Smooth muscle cell (in vitro differentiated cells): ENCODE results near the gene CES2. TPM values are rescaled to one million over a fixed set of nuclear protein-coding genes. Genes with fewer than 3 reads are reported as not detected.

Experiments
- DNase-seq: peaks from one replicate; lab custom pipeline; 2025; ENCODE audit not compliant: unreplicated experiment; lab: John Stamatoyannopoulos, UW
- H2AFZ ChIP-seq: fragments of 200-600 bp; sonication (generic); 2 replicates; pipeline ENCODE4 v1.6.0; 2016; ENCODE audit warnings: antibody characterized with exemption, low read depth, mild to moderate bottlenecking
- H3F3A ChIP-seq: fragments of 200-600 bp; sonication (generic); 2 replicates; pipeline ENCODE4 v1.6.0; 2017; ENCODE audit warnings: antibody characterized with exemption, low read depth
- H3K27ac ChIP-seq: fragments of 200-600 bp; sonication (generic); 2 replicates; pipeline ENCODE4 v1.5.1; 2016; ENCODE audit warnings: low read depth, mild to moderate bottlenecking
- H3K27me3 ChIP-seq: fragments of 200-600 bp; sonication (generic); 2 replicates; pipeline ENCODE4 v1.6.1; 2016; ENCODE audit warnings: low read depth, mild to moderate bottlenecking
- H3K36me3 ChIP-seq: fragments of 200-600 bp; sonication (generic); 2 replicates; pipeline ENCODE4 v1.5.1; 2016; ENCODE audit warnings: low read depth
- H3K4me1 ChIP-seq: fragments of 200-600 bp; sonication (generic); 2 replicates; pipeline ENCODE4 v1.5.1; 2016; ENCODE audit warnings: low read depth
- H3K4me2 ChIP-seq: fragments of 200-600 bp; sonication (generic); 2 replicates; pipeline ENCODE4 v1.6.0; 2016; ENCODE audit warnings: mild to moderate bottlenecking
- H3K4me3 ChIP-seq: fragments of 200-600 bp; sonication (generic); 2 replicates; pipeline ENCODE4 v1.5.1; 2016; ENCODE audit warnings: mild to moderate bottlenecking
- H3K79me2 ChIP-seq: fragments of 200-600 bp; sonication (generic); 2 replicates; pipeline ENCODE4 v1.6.0; 2016; ENCODE audit warnings: low read depth, mild to moderate bottlenecking
- H3K9ac ChIP-seq: fragments of 200-600 bp; sonication (generic); 2 replicates; pipeline ENCODE4 v1.6.0; 2016; ENCODE audit warnings: low read depth
- H3K9me3 ChIP-seq: fragments of 200-600 bp; sonication (generic); replicated peaks from 2 replicates; pipeline ENCODE4 v1.5.1; 2016; ENCODE audit warnings: low read depth
- H4K20me1 ChIP-seq: fragments of 200-600 bp; sonication (generic); 2 replicates; pipeline ENCODE4 v1.6.0; 2016; ENCODE audit warnings: low read depth
- WGBS: methylation state at CpG from one replicate; pipeline ENCODE4 v1.1.7; 2016; ENCODE audit warnings: low lambda C conversion rate; 5-methylcytosine and 5-hydroxymethylcytosine counted together
- polyA plus RNA-seq: library from polyadenylated mRNA; unstranded; fragments of >200 nt; fragmentation: Nextera tagmentation; extraction: Ambion mirVana; gene quantifications from 2 replicates; pipeline ENCODE4 v1.2.1, GENCODE V29; 2016
- total RNA-seq: library from RNA; depleted of rRNA; stranded (reverse); fragments of >200 nt; gene quantifications from 2 replicates; pipeline ENCODE4 v1.2.3, GENCODE V29; 2014
- TF ChIP-seq, protein P1 (sequence below): fragments of 200-600 bp; sonication (generic); IDR thresholded peaks from 2 replicates; pipeline ENCODE4 v1.5.1; 2017; ENCODE audit warnings: borderline replicate concordance, mild to moderate bottlenecking, antibody characterized with exemption; ENCODE audit not compliant: insufficient read depth, poor library complexity, severe bottlenecking

Gene CES2
- total and polyA plus RNA-seq, 2 experiments from 2014 or later: 12.1 to 26.9 TPM

DNA sequence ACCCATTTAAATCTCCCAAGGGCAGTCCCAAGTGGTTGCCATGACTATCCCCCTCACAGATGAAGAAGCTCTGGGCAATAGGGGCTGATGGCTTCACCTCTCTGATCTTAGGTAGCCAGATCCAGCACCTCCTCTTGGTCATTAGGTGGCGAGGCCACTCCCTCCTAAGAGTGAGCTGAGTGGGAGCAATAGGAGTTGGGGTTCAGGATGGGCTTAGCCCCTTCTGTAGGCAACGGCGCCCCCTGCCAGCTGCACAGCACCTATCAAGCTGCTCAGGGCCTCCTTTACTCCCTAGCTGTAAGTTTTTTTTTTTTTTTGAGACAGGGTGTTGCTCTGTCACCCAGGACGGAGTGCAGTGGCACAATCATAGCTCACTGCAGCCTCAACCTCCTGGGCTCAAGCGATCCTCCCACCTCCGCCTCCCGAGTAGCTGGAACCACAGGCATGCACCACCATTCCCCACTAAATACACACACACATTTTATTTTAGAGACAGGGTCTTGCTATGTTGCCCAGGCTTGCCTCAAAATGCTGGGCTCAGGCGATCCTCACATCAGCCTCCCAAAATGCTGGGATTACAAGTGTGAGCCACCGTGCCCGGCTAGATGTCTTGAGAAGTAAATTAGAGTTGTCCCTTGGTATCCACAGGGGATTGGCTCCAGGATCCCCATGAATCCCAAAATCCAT, 6.5 kb upstream of the CES2 start:
- H3K4me2 ChIP-seq: no peak overlapping the region
- TF ChIP-seq, protein P1, sequence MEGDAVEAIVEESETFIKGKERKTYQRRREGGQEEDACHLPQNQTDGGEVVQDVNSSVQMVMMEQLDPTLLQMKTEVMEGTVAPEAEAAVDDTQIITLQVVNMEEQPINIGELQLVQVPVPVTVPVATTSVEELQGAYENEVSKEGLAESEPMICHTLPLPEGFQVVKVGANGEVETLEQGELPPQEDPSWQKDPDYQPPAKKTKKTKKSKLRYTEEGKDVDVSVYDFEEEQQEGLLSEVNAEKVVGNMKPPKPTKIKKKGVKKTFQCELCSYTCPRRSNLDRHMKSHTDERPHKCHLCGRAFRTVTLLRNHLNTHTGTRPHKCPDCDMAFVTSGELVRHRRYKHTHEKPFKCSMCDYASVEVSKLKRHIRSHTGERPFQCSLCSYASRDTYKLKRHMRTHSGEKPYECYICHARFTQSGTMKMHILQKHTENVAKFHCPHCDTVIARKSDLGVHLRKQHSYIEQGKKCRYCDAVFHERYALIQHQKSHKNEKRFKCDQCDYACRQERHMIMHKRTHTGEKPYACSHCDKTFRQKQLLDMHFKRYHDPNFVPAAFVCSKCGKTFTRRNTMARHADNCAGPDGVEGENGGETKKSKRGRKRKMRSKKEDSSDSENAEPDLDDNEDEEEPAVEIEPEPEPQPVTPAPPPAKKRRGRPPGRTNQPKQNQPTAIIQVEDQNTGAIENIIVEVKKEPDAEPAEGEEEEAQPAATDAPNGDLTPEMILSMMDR: peak; percentile 39
- no peaks in the 10 kb centered on the region for H3K9me3 ChIP-seq
- H3K27ac ChIP-seq: peak overlapping the region; percentile 86
- 77% methylated on average over 10 of the region's 10 CpGs for WGBS
- H3K4me3 ChIP-seq: no peak overlapping the region
- peak overlapping the region; percentile 69 for H3K9ac ChIP-seq
- H3K36me3 ChIP-seq: no peaks in the 10 kb centered on the region
- no peak overlapping the region for H2AFZ ChIP-seq
- H3F3A ChIP-seq: peaks cover 4% of the 10 kb centered on the region
- peaks cover 11% of the 10 kb centered on the region for H3K4me1 ChIP-seq
- DNase-seq: no peak
- peaks cover 16% of the 10 kb centered on the region for H3K27me3 ChIP-seq
- peaks cover 4% of the 10 kb centered on the region for H4K20me1 ChIP-seq
- H3K79me2 ChIP-seq: peaks cover 6% of the 10 kb centered on the region

DNA sequence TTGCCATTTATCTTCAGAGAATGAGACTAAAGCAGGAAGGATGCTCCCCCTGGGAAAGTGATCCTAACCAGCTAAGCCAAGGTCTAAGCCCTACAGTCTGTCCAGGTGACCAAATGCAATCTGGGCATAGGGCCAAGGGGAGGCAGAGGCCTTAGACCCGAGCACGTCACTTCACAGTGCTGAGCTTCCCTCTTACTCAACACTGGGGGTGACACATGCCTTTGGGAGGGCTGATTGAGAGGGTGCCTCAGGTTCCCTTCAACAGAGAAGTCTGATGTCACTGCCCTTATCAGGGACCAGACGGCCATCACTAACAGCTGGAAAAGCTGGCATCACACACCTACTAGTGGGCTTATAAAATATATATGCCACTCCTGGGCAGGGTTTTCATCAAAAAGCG, 5.1 kb upstream of the CES2 start:
- H3K9me3 ChIP-seq: no peaks in the 10 kb centered on the region
- H4K20me1 ChIP-seq: peaks cover 4% of the 10 kb centered on the region
- DNase-seq: no peak
- H3K27ac ChIP-seq: no peak overlapping the region
- peaks cover 9% of the 10 kb centered on the region for H3K79me2 ChIP-seq
- 54% methylated on average over 4 of the region's 4 CpGs for WGBS
- peaks cover 4% of the 10 kb centered on the region for H3F3A ChIP-seq
- no peak overlapping the region for H3K9ac ChIP-seq
- TF ChIP-seq, protein P1: no peak
- H3K4me1 ChIP-seq: peaks cover 11% of the 10 kb centered on the region
- H2AFZ ChIP-seq: no peak overlapping the region
- H3K36me3 ChIP-seq: no peaks in the 10 kb centered on the region
- H3K4me3 ChIP-seq: no peak overlapping the region
- peaks cover 4% of the 10 kb centered on the region for H3K27me3 ChIP-seq
- no peak overlapping the region for H3K4me2 ChIP-seq

DNA sequence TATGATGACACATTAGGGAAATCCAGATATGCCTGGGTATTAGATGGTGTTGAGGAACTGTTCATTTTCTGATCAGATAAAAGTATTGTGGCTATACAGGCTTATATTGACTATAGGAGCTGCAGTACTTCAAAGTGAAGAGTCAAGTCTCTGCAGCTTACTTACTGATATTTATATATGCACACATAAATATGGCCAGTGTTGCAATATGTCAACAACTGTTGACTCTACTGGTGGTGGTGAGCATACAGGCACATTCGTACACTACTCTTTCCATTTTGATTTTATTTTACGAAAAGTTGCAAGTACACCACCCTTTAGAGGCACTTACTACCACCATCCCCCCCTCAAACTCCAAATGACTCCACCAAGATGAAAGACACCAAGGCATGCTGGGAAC, 3.7 kb upstream of the CES2 start:
- Histone ChIP-seq H3K4me3 (no peak overlapping the region), H3K27me3 (no peaks in the 10 kb centered on the region), H3K4me2 (no peak overlapping the region), H3K27ac (no peak overlapping the region), H3K9ac (no peak overlapping the region), H3K36me3 (no peaks in the 10 kb centered on the region), H4K20me1 (peaks cover 4% of the 10 kb centered on the region), H3K79me2 (peaks cover 22% of the 10 kb centered on the region), H2AFZ (no peak overlapping the region), H3F3A (no peaks in the 10 kb centered on the region), H3K4me1 (peaks cover 16% of the 10 kb centered on the region), H3K9me3 (no peaks in the 10 kb centered on the region)
- WGBS: 100% methylated on average over 2 of the region's 2 CpGs
- no peak for DNase-seq
- TF ChIP-seq, protein P1: no peak

DNA sequence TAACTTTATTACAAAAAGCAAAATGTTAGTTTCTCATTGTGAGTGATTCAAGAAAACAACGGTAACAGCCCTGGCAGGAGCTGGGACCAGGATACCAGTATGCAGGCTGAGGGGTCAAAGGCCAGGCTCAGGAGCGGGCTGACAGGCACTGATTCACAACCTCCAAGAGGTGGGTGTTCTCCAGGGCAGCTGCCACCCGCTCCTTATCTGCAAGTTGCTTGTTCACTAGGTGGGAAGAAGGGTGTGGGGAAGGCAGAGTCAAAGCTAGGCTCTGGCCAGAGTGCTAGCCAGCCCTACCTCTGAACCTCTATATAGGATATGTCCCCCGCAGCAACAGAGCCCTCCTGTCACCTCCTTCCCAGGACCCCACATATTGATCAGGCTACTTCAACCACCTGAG, 3.2 kb upstream of the CES2 start:
- WGBS: 98% methylated on average over 4 of the region's 4 CpGs
- Histone ChIP-seq H3K4me1 (peaks cover 16% of the 10 kb centered on the region), H3K9ac (no peak overlapping the region), H3K9me3 (no peaks in the 10 kb centered on the region), H3K36me3 (no peaks in the 10 kb centered on the region), H3F3A (no peaks in the 10 kb centered on the region), H2AFZ (no peak overlapping the region), H3K79me2 (peaks cover 25% of the 10 kb centered on the region), H4K20me1 (peaks cover 7% of the 10 kb centered on the region), H3K4me2 (no peak overlapping the region), H3K27me3 (no peaks in the 10 kb centered on the region), H3K4me3 (no peak overlapping the region), H3K27ac (no peak overlapping the region)
- no peak for DNase-seq
- TF ChIP-seq, protein P1: no peak
